Measurements from ENCODE around the gene OR6C65. TPM values are rescaled to one million over a fixed set of nuclear protein-coding genes. Genes with fewer than 3 reads are reported as not detected.
"Not testable (repeated sequence)": the region's sequence is repeated elsewhere in the genome, so short reads cannot be mapped to it uniquely, and the experiment has no call there.

Gene OR6C65
- polyA plus RNA-seq, 3 donors, result not detected

GRCh38 chr12:55428331-55429243 is 28.3 kb downstream of the OR6C65 start:
- WGBS, 3 donors, result 27 to 42% (median 34%) methylated on average over 1 of the region's 1 CpG
- H3K27ac ChIP-seq (ENCODE audit: low read depth, low read length), result no peak overlapping the region

GRCh38 chr12:55441233-55441632 is 40.9 kb downstream of the OR6C65 start:
- not testable (repeated sequence) for H3K27ac ChIP-seq (ENCODE audit: low read depth, low read length)
- 80 to 93% (median 87%) methylated on average over 5 of the region's 5 CpGs for WGBS, 3 donors

- WGBS, 3 donors, result 44 to 50% (median 45%) methylated on average over 2 of the region's 2 CpGs
- H3K27ac ChIP-seq (ENCODE audit: low read depth, low read length), result no peak within 1 kb of the TSS
These were observed 43.4 kb downstream of the OR6C65 start, which contains the start of gene OR6C2 for GRCh38 chr12:55443776-55444175. TSS of gene OR6C2 (plus strand) at chr12:55444076. CDS start at chr12:55452214, 8,138 bp downstream.

- H3K27ac ChIP-seq (ENCODE audit: low read depth, low read length), result no peak overlapping the region
- 92 to 99% (median 94%) methylated on average over 1 of the region's 1 CpG for WGBS, 3 donors
These were observed 45.0 kb downstream of the OR6C65 start for GRCh38 chr12:55445357-55445756.

GRCh38 chr12:55446326-55446725 is 46.0 kb downstream of the OR6C65 start:
- WGBS, 3 donors, result 60 to 81% (median 76%) methylated on average over 5 of the region's 5 CpGs
- no peak overlapping the region for H3K27ac ChIP-seq (ENCODE audit: low read depth, low read length)

- H3K27ac ChIP-seq (ENCODE audit: low read depth, low read length), result no peak overlapping the region
These were observed 48.5 kb downstream of the OR6C65 start for GRCh38 chr12:55448825-55449224.

Other genes starting within 250 kb of the OR6C65 start
- gene OR10A7, start 179.5 kb upstream of the OR6C65 start, polyA plus RNA-seq, result not detected
- gene OR6C74, start 155.9 kb upstream of the OR6C65 start, polyA plus RNA-seq, result not detected
- gene OR6C6, start 104.0 kb upstream of the OR6C65 start, polyA plus RNA-seq, result not detected
- gene OR6C1, start 86.2 kb upstream of the OR6C65 start, polyA plus RNA-seq, result not detected
- not detected for gene OR6C3, start 69.8 kb upstream of the OR6C65 start, polyA plus RNA-seq
- under 1 TPM in 1 of 3 donors, not detected in 2; 0.11 TPM for gene OR6C75, start 37.6 kb upstream of the OR6C65 start, polyA plus RNA-seq
- not detected for gene OR6C76, start 25.7 kb downstream of the OR6C65 start, polyA plus RNA-seq
- not detected for gene OR6C2, start 43.5 kb downstream of the OR6C65 start, polyA plus RNA-seq
- gene OR6C70, start 69.6 kb downstream of the OR6C65 start, polyA plus RNA-seq, result not detected
- gene OR6C68, start 91.8 kb downstream of the OR6C65 start, polyA plus RNA-seq, result not detected
- not detected for gene OR6C4, start 149.1 kb downstream of the OR6C65 start, polyA plus RNA-seq
- gene OR2AP1, start 171.9 kb downstream of the OR6C65 start, polyA plus RNA-seq, result not detected
- not detected for gene OR10P1, start 236.4 kb downstream of the OR6C65 start, polyA plus RNA-seq

Data from adipose tissue (tissue), 3 donors.